Neural cell (in vitro differentiated cells): Measurements from ENCODE around the gene TMED7. TPM values are rescaled to one million over a fixed set of nuclear protein-coding genes. Genes with fewer than 3 reads are reported as not detected.

Source experiments
- H2AFZ ChIP-seq: fragments of 200-600, 300-800 bp; sonication (generic), shearing (Covaris generic); 2 replicates; pipeline ENCODE4 v1.6.0; 2014; ENCODE audit warnings: low read depth, mild to moderate bottlenecking, antibody characterized with exemption, low read length, moderate library complexity
- H3F3A ChIP-seq: fragments of 200-600 bp; shearing (Covaris generic); 2 replicates; pipeline ENCODE4 v1.6.1; 2016; ENCODE audit warnings: mild to moderate bottlenecking, moderate library complexity, mixed read lengths, antibody characterized with exemption, low read length; ENCODE audit not compliant: insufficient read depth, poor library complexity, severe bottlenecking
- H3K27ac ChIP-seq: fragments of 200-600, 300-800 bp; sonication (generic), shearing (Covaris generic); 2 replicates; pipeline ENCODE4 v1.5.1; 2014; ENCODE audit warnings: mild to moderate bottlenecking, low read length, moderate library complexity
- H3K27me3 ChIP-seq: fragments of 300-800, 200-600 bp; sonication (generic), shearing (Covaris generic); 2 replicates; pipeline ENCODE4 v1.6.0; 2014; ENCODE audit warnings: mild to moderate bottlenecking, low read depth, low read length, moderate library complexity; ENCODE audit not compliant: insufficient read depth
- H3K36me3 ChIP-seq: fragments of 300-800, 200-600 bp; sonication (generic), shearing (Covaris generic); 2 replicates; pipeline ENCODE4 v1.5.1; 2014; ENCODE audit warnings: mild to moderate bottlenecking, antibody characterized with exemption, low read length, moderate library complexity; ENCODE audit not compliant: insufficient read depth
- H3K4me2 ChIP-seq: fragments of 300-800, 200-600 bp; sonication (generic), shearing (Covaris generic); 2 replicates; pipeline ENCODE4 v1.6.0; 2014; ENCODE audit warnings: mild to moderate bottlenecking, low read length
- H3K4me3 ChIP-seq: fragments of 300-800, 200-600 bp; sonication (generic), shearing (Covaris generic); 2 replicates; pipeline ENCODE4 v1.5.1; 2014; ENCODE audit warnings: mild to moderate bottlenecking, low read length, moderate library complexity
- H3K79me2 ChIP-seq: fragments of 200-600 bp; shearing (Covaris generic); replicated peaks from 2 replicates; pipeline ENCODE4 v1.6.0; 2014; ENCODE audit warnings: mild to moderate bottlenecking, low read length, moderate library complexity; ENCODE audit not compliant: insufficient read depth
- H3K9ac ChIP-seq: fragments of 300-800, 200-600 bp; sonication (generic), shearing (Covaris generic); 2 replicates; pipeline ENCODE4 v1.6.1; 2016; ENCODE audit warnings: mild to moderate bottlenecking, low read length, mixed read lengths
- H3K9me2 ChIP-seq: fragments of 200-600 bp; shearing (Covaris generic); 2 replicates; pipeline ENCODE4 v1.6.1; 2016; ENCODE audit warnings: mild to moderate bottlenecking, low read length, mixed read lengths; ENCODE audit not compliant: insufficient read depth
- H3K9me3 ChIP-seq: fragments of 200-600, 300-800 bp; sonication (generic), shearing (Covaris generic); 2 replicates; pipeline ENCODE4 v1.6.1; 2016; ENCODE audit warnings: mild to moderate bottlenecking, mixed run types, low read length, moderate library complexity, mixed read lengths
- H4K20me1 ChIP-seq: fragments of 200-600 bp; shearing (Covaris generic); 2 replicates; pipeline ENCODE4 v1.6.1; 2016; ENCODE audit warnings: mild to moderate bottlenecking, mixed run types; ENCODE audit not compliant: insufficient read depth
- EZH2 ChIP-seq: fragments of 200-600, 300-800 bp; shearing (Covaris generic), sonication (generic); IDR thresholded peaks from 2 replicates; pipeline ENCODE4 v1.6.1; 2014; ENCODE audit warnings: antibody characterized with exemption, low read length, borderline replicate concordance, mild to moderate bottlenecking; ENCODE audit not compliant: insufficient read depth, poor library complexity, severe bottlenecking
- MXI1 ChIP-seq: fragments of 450-650 bp; conservative IDR thresholded peaks from 2 replicates; pipeline ENCODE4 v1.6.1; 2014; ENCODE audit warnings: antibody characterized with exemption, mild to moderate bottlenecking; ENCODE audit not compliant: poor library complexity, severe bottlenecking
- RAD21 ChIP-seq: fragments of 450-650 bp; conservative IDR thresholded peaks from 2 replicates; pipeline ENCODE4 v1.6.1; 2014; ENCODE audit warnings: antibody characterized with exemption, mild to moderate bottlenecking, moderate library complexity
- SMC3 ChIP-seq: fragments of 450-650 bp; conservative IDR thresholded peaks from 2 replicates; pipeline ENCODE4 v1.6.1; 2014; ENCODE audit warnings: antibody characterized with exemption, mild to moderate bottlenecking, moderate library complexity; ENCODE audit not compliant: poor library complexity
- TAF1 ChIP-seq: IDR thresholded peaks from 2 replicates; pipeline ENCODE4 v1.6.1; 2012; ENCODE audit warnings: low read depth
- polyA plus RNA-seq: library from polyadenylated mRNA; depleted of rRNA; stranded (reverse); fragments of >200 nt; gene quantifications from 2 replicates; pipeline ENCODE4 v1.2.3, GENCODE V29; 2014
- TF ChIP-seq, protein P1 (sequence below): fragments of 450-650 bp; IDR thresholded peaks from 2 replicates; pipeline ENCODE4 v1.5.1; 2014; ENCODE audit warnings: antibody characterized with exemption, mild to moderate bottlenecking, moderate library complexity; ENCODE audit not compliant: poor library complexity, severe bottlenecking
- TF ChIP-seq, protein P2 (sequence below): IDR thresholded peaks from 2 replicates; pipeline ENCODE4 v1.6.1; 2012; ENCODE audit warnings: borderline replicate concordance

Gene TMED7
- polyA plus RNA-seq, 1 donor from 2014 or later, result 74.3 TPM

DNA sequence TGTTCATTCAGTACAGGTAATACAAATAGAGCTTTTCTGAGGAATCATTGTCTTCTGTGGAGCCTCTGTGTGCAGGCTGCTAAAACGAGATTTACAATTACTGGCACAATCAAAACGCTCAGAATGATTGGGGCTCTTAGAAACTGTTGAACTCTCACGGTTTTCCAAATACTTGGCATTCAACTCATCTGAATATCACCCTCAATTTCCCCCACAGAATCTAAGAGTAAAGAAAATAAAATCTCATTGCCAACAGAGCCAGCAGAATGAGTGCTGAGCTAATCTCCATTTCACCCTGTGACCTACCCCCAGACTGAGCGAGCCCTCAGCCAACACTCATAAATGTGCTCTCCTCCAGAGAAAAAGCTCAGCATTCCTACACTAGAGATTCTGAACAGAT lies 35.3 kb upstream of the TMED7 start:
- H3K9me3 ChIP-seq, result no peaks in the 10 kb centered on the region
- H3K9ac ChIP-seq, result no peak overlapping the region
- no peaks in the 10 kb centered on the region for H3K79me2 ChIP-seq
- no peaks in the 10 kb centered on the region for H3K36me3 ChIP-seq
- no peak overlapping the region for H2AFZ ChIP-seq
- H3K4me2 ChIP-seq, result no peak overlapping the region
- TF ChIP-seq, protein P1, sequence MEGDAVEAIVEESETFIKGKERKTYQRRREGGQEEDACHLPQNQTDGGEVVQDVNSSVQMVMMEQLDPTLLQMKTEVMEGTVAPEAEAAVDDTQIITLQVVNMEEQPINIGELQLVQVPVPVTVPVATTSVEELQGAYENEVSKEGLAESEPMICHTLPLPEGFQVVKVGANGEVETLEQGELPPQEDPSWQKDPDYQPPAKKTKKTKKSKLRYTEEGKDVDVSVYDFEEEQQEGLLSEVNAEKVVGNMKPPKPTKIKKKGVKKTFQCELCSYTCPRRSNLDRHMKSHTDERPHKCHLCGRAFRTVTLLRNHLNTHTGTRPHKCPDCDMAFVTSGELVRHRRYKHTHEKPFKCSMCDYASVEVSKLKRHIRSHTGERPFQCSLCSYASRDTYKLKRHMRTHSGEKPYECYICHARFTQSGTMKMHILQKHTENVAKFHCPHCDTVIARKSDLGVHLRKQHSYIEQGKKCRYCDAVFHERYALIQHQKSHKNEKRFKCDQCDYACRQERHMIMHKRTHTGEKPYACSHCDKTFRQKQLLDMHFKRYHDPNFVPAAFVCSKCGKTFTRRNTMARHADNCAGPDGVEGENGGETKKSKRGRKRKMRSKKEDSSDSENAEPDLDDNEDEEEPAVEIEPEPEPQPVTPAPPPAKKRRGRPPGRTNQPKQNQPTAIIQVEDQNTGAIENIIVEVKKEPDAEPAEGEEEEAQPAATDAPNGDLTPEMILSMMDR, result no peak
- TF ChIP-seq, protein P2, sequence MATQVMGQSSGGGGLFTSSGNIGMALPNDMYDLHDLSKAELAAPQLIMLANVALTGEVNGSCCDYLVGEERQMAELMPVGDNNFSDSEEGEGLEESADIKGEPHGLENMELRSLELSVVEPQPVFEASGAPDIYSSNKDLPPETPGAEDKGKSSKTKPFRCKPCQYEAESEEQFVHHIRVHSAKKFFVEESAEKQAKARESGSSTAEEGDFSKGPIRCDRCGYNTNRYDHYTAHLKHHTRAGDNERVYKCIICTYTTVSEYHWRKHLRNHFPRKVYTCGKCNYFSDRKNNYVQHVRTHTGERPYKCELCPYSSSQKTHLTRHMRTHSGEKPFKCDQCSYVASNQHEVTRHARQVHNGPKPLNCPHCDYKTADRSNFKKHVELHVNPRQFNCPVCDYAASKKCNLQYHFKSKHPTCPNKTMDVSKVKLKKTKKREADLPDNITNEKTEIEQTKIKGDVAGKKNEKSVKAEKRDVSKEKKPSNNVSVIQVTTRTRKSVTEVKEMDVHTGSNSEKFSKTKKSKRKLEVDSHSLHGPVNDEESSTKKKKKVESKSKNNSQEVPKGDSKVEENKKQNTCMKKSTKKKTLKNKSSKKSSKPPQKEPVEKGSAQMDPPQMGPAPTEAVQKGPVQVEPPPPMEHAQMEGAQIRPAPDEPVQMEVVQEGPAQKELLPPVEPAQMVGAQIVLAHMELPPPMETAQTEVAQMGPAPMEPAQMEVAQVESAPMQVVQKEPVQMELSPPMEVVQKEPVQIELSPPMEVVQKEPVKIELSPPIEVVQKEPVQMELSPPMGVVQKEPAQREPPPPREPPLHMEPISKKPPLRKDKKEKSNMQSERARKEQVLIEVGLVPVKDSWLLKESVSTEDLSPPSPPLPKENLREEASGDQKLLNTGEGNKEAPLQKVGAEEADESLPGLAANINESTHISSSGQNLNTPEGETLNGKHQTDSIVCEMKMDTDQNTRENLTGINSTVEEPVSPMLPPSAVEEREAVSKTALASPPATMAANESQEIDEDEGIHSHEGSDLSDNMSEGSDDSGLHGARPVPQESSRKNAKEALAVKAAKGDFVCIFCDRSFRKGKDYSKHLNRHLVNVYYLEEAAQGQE, result no peak
- H3F3A ChIP-seq, result no peaks in the 10 kb centered on the region
- no peaks in the 10 kb centered on the region for H4K20me1 ChIP-seq
- no peaks in the 10 kb centered on the region for H3K27me3 ChIP-seq
- no peak overlapping the region for H3K4me3 ChIP-seq
- no peaks in the 10 kb centered on the region for H3K9me2 ChIP-seq
- no peak overlapping the region for H3K27ac ChIP-seq

DNA sequence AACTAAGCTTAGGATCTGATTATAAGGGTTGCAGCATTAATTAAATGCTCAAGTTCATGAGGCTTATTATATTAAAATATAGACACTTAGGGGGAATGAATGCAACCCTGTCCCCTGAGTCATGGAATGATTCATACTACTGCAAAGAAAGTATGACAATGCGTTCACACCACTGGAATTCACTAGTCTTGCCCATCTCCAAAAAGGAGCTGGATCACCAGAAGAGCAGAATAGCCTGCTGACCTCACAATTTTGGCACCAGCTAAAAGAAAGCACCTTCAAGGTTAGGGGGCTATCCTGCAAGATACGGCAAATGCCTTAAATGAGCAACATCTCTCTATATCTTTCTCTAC lies 32.0 kb upstream of the TMED7 start:
- no peaks in the 10 kb centered on the region for H3K79me2 ChIP-seq
- no peak overlapping the region for H3K27ac ChIP-seq
- no peak overlapping the region for H3K4me3 ChIP-seq
- no peaks in the 10 kb centered on the region for H3F3A ChIP-seq
- H3K9me2 ChIP-seq, result no peaks in the 10 kb centered on the region
- H3K27me3 ChIP-seq, result no peaks in the 10 kb centered on the region
- H3K9me3 ChIP-seq, result no peaks in the 10 kb centered on the region
- H2AFZ ChIP-seq, result no peak overlapping the region
- TF ChIP-seq TAF1 (no peak), RAD21 (no peak), SMC3 (no peak), EZH2 (no peak), MXI1 (no peak)
- TF ChIP-seq, protein P1, result no peak
- H4K20me1 ChIP-seq, result no peaks in the 10 kb centered on the region
- no peak overlapping the region for H3K4me2 ChIP-seq
- no peaks in the 10 kb centered on the region for H3K36me3 ChIP-seq
- H3K9ac ChIP-seq, result no peak overlapping the region
